Erythroblast (primary cell): Measurements from ENCODE around the gene ATG3.
"Not testable (repeated sequence)": the region's sequence is repeated elsewhere in the genome, so short reads cannot be mapped to it uniquely, and the experiment has no call there.

Source experiments
- DNase-seq, 2 experiments: peaks; one replicate each; lab custom pipeline; 2025; lab: John Stamatoyannopoulos, UW
- GATA1 ChIP-seq: IDR thresholded peaks from 2 replicates; pipeline ENCODE4 v1.6.1; 2011; ENCODE audit warnings: low read depth, mild to moderate bottlenecking, control low read depth, low read length, moderate library complexity
- POLR2A ChIP-seq: IDR thresholded peaks from 2 replicates; pipeline ENCODE4 v1.6.1; 2011; ENCODE audit warnings: mild to moderate bottlenecking, low read length

ATG3 gene

GRCh38 chr3:112582244-112582874 lies 20.6 kb upstream of the ATG3 start:
- DNase-seq, result peak; percentile 50 to 65
- TF ChIP-seq POLR2A, result no peak
- no peak for TF ChIP-seq GATA1

DNA sequence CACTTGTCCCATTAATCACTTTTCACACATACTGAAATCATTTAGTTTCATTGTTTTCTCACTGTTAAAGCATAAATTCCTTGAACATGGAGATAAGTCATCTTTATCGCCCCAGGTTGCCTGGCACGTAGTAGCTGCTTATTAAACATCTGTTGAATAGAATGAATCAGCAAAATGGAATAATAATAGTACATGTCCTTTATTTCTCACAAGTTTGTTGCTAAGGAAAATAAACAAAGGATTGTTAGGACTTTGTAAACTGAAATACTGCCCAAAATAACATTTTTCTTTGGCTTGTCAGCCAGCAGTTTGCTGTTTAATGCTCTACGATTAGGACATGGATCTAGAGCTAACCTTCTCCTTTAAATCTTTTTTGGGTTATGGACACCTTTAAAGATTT lies 17.9 kb upstream of the ATG3 start:
- TF ChIP-seq POLR2A (no peak), GATA1 (no peak)
- no peak for DNase-seq

- no peak for DNase-seq
- TF ChIP-seq GATA1, result no peak
- TF ChIP-seq POLR2A, result no peak
Measured at GRCh38 chr3:112579232-112579631, 17.5 kb upstream of the ATG3 start.

- no peak for DNase-seq
- TF ChIP-seq GATA1, result no peak
- TF ChIP-seq POLR2A, result no peak
Measured at GRCh38 chr3:112572701-112573100, 10.9 kb upstream of the ATG3 start.

GRCh38 chr3:112569265-112569664 lies 7.5 kb upstream of the ATG3 start:
- TF ChIP-seq POLR2A (no peak), GATA1 (no peak)
- DNase-seq, result no peak

GRCh38 chr3:112568642-112569041 lies 6.9 kb upstream of the ATG3 start:
- DNase-seq, result no peak
- TF ChIP-seq POLR2A (no peak), GATA1 (no peak)

- DNase-seq, result no peak
- TF ChIP-seq POLR2A (no peak), GATA1 (no peak)
Measured at GRCh38 chr3:112564940-112565305, 3.2 kb upstream of the ATG3 start.

GRCh38 chr3:112564247-112564939 lies 2.6 kb upstream of the ATG3 start:
- not testable (repeated sequence) for DNase-seq

- DNase-seq, result peak; percentile 89 to 93
- no peak for TF ChIP-seq POLR2A
- no peak for TF ChIP-seq GATA1
Measured at GRCh38 chr3:112561484-112561733, 353 bp downstream of the ATG3 start.

DNA sequence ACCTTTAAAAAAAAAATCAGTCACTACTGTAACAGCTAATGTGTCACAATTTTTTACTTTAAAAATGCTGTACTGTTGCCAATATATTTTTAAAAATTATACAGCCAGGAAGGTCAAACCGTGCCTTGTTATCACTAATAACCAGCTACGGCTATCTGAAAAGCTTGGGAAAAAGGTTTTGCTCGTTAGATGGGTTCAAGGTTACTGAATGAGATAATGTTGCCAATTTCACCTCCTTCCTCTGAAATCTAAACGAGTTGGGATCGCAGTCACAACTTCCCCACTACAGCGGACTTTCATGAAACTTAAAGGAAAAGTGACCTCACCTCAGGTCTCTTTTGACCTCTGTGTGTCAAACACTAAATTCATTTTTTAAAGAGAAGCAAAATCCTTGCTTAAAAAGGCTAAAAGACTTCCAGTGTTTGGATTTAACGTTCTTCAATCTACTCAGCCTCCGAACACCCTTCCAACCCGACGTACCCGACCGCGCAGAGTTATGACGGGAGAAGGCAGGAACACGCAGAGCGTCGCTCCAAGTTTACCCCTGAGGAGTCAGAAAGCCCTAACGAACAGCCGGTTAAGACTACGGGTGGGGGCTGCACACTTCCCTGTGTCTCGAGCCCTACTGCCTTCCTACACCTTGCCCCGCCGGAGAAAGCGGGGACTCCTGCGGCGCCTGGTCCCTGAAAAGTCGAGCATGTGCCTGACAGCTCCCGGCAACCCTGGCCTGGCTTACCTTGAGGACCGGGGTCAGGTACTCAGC lies 860 bp downstream of the ATG3 start:
- no peak for TF ChIP-seq GATA1
- TF ChIP-seq POLR2A, result no peak
- DNase-seq, result peak; percentile 84

GRCh38 chr3:112560307-112560706 lies 1.5 kb downstream of the ATG3 start:
- peak; percentile 35 to 51 for DNase-seq
- TF ChIP-seq POLR2A (no peak), GATA1 (no peak)

- no peak for TF ChIP-seq POLR2A
- TF ChIP-seq GATA1, result no peak
- no peak for DNase-seq
Measured at GRCh38 chr3:112557976-112558375, 3.8 kb downstream of the ATG3 start.

DNA sequence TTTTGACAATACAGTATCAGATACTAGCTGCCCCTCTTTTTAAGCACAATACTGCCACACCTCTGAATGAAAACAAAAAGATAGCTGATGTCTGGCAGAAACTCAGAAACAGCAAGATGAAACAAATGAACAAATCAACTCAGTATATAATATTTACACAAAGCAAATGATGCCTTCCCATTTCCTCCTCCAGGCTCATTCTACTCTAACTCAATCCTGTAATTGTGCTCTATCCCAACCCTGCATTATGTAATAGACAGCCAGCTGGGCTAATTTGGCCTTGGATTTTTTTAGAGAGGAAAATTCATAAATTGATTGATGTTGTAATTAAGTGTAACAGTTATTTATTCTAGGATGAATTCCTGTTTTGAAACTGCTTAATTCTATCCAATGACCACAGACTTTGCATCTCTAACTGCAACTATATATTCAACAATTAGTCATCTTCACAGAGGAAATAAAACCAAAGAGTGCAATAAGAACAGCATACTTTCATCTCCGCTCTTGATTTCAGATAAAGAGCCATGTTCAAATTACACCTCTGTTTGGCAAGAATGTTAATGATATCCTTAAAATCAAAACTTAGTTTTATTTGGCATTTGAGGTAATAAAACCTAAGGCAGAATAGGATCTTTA lies 6.1 kb downstream of the ATG3 start:
- TF ChIP-seq GATA1 (no peak), POLR2A (no peak)
- DNase-seq, result peak in 1 of 2 experiments; percentile 19

DNA sequence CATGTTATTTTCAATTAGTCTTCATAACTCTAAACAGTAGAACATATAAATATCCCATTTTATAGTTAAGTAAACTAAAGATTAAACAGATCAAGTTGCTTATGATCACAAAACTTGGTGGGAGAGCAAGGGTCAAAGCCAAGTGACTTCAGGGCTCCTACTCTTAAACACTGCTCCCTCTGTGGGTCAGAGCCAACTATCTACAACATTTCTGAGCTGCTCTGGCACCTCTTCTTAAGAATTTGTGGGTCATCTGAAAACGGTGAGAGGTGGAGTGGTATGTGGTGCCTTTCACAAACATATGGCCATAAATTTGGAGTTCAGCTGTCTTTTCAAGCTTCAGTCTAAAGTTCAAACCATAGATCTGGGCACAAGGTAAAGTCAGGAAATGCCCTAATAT lies 10.9 kb downstream of the ATG3 start:
- TF ChIP-seq POLR2A (no peak), GATA1 (no peak)
- DNase-seq, result peak in 1 of 2 experiments; percentile 13
